Activated CD8-positive, alpha-beta memory T cell treated with anti-CD3 and anti-CD28 coated beads for 1 hour (primary cell): ENCODE measurements around the gene SLC8A2.
"Not testable (repeated sequence)": the region's sequence is repeated elsewhere in the genome, so short reads cannot be mapped to it uniquely, and the experiment has no call there.

Experiments
- DNase-seq, 2 donors: peaks; one replicate each; pipeline ENCODE4 v3.0.0-alpha.2; 2020; ENCODE audit warnings: low read depth in 1 of 2; ENCODE audit errors: extremely low read depth in 1 of 2

Gene SLC8A2

DNA sequence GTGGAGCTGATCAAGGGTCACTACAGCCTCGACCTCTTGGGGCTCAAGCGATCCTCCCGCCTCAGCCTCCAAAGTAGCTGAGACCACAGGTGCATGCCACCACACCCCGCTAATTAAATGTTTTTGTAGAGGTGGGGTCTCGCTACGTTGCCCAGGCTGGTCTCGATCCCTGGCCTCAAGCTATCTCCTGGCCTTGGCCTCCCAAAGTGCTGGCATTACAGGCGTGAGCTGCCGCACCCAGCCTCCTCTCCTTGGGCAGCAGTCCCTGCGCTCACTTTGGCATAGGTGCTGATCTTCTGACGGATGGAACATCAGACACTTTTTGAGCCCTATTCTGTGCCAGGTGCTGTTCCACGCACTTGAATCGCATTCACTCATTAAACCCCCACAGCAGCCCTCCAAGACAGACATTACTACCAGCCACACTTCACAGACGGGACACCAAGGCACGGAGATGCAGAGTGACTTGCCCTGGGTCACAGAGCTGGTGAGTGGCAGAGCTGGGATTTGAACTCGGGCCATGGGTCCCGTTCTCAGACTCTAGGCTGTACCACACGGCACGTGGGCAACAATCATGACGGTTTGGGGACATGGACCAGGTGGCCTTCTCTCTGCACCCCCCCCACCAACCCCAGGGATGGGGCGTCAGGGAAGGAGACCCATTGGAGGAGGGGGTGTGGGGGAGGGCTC lies 55.6 kb downstream of the SLC8A2 start:
- no peak for DNase-seq

DNA sequence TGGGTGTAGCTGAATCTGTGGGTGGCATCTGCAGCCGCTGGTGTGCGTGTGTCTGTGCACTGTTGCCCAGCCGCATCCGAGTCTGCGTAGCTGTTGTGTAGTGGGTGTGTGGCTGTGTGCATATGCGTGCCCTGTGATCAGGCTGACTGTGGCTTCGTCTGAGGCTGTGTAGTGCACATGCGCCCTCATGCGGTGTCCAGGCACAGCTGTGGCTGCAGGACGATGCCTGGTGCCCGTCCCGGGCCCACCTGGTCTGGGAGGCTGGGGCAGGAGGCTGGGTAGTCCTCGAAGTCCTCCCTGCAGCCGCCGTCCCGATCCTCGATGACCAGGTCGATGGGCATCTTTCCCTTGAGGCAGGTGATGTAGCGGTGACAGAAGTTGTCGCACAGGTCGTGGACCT lies 57.2 kb downstream of the SLC8A2 start:
- no peak for DNase-seq

DNA sequence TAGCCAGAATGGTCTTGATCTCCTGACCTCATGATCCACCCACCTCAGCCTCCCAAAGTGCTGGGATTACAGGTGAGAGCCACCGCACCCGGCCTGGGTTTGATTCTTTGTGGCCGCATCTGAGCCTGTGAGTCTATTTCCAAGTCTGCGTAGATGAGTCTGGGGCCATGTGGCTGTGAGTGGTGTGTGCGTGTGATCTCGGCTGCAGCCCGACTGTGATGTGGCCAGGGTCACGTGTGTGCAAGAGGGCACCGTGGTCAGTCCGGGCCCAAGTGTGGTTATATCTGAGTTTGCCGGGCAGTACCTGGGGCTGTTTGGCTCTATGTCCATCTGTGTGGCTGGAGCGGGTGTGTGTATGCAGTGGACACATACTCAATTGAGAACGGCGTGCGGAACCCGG lies 57.8 kb downstream of the SLC8A2 start:
- DNase-seq: no peak

DNA sequence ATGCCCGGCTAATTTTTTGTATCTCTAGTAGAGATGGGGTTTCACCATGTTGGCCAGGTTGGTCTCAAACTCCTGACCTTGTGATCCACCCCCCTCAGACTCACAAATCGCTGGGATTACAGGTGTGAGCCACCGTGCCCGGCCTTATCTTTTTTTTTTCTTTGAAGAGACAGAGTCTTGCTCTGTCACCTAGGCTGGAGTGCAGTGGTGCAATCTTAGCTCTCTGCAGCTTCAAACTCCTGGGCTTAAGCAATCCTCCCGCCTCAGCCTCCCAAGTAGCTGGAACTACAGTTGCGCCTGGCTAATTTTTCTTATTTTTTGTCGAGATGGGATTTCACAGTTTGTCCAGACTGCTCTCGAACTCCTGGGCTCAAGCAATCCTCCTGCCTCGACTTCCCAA lies 60.0 kb downstream of the SLC8A2 start:
- not testable (repeated sequence) for DNase-seq

DNA sequence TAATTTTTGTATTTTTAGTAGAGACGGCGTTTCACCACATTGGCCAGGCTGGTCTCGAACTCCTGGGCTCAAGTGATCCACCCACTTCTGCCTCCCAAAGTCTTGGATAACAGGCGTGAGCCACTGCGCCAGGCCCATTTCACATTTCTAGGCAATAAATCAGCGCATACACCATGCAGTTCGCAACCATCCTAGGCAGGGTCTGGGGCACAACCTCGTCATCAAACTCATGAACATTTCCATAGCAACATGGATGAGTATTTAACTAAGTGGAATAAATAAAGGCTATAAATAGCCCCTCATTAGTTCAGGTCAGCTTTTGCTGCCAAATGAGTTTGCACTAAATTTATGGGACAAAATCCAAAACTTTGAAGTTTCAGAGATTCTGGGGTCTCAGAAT lies 60.6 kb downstream of the SLC8A2 start:
- no peak for DNase-seq

DNA sequence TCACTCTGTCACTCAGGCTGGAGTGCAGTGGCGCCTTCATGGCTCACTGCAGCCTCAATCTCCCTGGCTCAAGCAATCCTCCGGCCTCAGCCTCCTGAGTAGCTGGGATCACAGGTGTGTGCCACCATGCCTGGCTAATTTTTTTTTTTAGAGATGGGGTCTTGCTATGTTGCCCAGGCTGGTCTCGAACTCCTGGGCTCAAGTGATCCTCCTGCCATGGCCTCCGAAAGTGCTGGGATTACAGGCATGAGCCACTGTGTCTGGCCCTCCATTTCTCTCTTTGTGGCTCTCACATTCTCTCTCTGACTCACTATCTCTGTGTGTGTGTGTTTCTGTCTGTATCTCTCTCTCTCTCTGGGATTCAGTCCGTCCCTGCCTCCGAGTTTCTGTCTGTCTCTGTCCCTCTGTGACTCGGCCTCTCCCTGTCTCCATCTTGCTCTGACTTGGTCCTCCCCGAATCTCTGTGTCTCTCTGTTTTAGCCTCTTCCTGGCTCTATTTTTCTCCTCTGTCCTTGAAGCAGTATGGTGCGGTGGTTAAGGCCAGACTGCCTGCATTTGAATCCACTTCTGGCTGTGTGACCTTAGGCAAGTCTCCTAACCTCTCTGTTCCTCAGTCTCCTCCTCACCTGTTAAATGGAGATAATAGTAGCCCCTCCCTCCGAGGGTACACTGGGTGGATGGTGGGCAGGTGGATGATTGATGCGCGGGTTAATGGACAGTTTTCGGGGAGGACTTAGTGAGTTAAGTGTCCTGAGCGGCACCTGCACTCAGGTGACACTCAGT lies 63.3 kb downstream of the SLC8A2 start:
- no peak for DNase-seq

DNA sequence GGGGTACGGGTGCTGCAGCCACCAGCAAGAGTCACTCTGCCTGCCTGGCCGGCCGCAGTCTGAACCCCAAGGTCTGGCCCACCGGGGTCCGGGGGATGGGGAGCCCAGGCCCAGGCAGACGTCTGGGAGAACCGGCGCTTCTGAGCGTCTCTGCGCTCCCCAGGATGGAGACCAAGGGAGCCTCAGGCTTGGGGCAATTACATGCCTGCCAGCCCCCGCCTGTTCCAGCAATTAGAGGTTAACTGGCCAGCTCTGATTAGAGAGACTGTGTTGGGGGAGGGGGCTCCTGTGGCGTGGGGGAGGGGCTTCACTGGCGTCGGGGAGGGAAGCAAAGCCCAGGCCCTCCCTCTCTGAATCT lies 64.3 kb downstream of the SLC8A2 start:
- DNase-seq: no peak

DNA sequence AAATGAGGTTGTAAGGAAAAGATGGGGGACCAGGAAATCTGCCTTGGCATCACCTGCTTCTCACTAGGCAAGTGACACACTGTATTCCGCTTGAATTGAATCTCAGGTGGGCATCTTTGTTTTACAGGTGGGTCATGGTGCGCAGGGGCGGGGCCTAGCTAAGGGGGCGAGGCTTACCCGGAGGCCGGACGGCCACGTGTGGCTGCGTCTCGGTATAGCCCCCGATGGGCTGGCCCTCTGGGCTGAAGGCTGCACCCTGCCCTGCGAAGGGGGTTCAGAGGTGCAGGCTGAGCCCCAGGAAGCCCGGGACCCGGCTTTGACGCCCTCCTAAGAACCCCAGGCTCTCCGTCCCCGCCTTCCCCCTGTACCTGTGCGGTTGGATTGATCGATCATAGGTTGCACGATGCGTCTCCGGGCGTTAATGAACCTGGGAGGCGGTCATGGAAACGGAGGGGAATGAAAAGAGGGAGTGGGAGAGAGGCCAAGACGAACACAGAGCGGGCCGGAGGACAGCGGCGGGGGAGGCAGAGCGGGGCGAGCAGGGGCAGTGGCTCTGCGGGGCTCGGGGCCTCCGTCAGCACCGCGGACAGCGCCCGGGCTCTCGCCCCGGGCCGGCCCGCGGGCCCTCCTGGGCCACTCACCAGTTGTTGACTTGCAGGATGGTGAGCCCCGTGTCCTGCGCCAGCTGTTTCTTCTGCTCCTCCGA lies 64.8 kb downstream of the SLC8A2 start:
- DNase-seq: no peak

DNA sequence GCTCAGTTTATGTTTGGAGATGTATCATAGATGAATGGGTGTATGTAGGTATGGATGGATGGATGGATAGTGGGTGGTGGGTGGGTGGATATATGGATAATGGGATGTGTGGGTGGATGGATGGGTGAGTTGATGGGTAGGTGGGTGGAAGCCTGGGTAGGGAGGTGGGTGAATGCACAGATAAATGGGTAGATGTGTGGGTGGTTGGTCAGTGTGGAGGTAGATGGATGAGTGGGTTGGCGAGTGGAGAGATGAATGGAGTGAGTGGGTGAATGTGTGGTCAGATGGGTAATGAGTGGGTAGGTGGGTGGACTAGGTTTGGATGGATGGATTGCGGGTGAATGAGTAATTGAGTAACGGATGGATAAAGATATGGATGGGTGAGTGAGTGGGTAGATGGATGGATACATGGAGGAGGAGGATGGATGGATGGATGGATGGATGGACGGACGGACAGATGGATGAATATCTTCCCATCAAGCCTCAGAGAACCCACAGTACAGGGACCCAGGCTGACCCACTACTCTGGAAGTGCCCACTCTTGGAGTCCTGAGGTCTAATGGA lies 65.8 kb downstream of the SLC8A2 start:
- no peak for DNase-seq

DNA sequence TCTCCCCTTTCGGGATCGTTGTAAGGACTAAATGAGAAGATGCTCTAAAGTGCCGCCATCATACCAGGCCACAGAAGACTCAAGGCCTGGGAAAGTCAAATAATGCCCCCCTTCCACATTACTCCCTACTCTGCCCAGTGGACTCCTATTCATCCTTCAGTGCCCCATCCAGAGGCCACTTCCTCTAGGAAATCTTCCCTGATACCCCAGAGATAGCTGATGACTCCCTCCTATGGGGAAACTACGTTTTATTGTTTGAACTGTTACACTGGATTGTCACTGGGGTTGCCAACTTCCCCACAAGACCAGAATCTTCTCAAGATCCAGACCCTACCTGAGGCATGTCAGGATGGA lies 66.5 kb downstream of the SLC8A2 start:
- DNase-seq: no peak

DNA sequence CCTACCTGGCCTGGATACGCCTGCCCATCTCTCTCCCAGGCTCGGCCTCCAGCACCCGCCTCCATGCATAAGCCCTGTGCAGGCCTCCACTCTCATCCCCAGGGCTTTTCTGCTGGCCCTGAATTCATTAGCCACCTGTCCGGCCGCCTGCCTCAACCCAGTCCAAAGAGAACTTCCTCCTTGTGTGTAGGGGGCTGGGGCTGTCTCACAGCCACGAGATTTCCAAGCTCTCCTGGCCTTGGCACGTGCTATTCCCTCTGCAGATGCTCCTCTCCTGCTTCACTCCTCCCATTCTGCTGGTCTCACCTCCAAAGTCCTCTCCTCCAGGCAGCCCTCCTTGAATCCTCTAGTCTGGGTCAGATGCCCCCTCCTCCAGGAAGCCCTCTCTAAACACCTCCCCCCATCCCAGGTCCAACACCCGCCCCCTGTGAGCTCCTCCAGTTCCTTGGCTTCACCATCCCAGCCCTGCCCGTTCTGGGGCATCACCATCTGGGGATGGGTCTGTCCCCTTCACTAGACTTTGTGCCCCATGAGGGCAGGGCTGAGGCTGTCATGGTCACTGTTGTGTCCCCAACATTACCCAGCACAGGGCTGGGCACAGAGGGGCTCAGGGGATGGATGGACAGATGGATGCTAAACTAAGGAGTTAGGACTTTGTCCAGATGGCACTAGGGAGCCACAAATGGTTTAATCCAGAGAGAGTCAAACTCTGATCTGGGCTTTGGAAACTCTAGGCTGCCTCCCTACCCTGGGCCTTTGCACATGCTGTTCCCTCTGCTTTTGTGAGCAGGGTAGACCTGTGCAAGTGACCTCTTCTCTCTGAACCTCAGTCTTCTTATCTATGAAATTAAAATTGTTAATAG lies 67.1 kb downstream of the SLC8A2 start:
- DNase-seq: no peak

DNA sequence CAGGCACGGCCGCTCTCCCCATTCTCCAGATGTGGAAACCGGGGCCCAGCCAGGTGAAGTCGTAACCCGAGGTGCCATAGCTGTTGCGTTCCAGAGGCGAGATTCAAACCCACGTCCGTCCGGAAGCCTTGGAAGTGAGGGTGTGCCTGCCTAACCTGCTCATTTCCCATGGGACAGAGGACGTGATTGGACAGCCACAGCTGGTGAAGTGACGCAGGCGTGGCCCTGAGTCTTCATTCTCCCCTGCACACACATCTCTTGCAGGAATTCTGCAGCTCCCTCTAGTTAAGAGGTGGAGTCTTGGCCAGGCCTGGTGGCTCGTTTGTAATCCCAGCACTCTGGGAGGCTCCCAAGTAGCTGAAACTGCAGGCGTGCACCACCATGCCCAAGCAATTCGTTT lies 69.2 kb downstream of the SLC8A2 start:
- DNase-seq: no peak

DNA sequence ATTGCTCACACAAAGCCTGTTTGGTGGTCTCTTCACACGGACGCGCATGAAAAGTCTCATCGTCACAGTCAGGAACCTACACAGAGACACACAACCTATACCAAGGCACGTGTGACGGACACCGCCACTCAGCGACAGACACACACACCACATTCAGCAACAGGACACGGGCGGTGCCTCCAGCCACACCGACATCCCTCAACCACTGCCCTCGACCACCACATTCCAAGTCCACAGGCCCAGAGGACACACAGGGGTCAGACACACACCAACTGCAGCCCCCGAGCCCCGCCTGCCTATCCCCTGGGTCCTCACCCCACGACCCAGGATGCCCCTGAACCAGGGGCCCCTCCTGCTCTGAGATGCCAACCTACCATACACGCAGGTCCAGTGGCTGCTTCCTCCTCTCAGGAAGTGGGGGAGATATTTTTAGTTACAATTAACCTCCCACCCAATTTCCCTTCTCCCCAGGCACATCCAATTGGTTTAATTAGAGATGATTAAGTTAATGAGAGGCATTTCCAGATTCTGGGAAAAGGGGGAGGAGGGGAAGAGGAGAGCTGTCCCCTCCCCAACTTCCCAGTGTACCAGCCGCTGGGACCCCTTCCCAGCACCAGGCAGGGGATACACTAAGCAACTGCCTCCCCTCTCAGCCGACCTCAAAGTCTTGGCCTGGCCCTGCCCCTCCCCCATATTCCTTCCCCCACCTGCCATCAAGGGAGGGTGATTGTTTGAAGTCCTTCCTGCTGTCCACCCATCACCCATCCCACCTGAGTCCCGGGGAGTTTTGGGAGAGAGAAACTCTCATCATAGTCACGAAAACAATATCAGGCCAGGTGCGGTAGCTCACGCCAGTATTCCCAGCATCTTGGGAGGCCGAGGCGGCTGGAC lies 72.7 kb downstream of the SLC8A2 start:
- DNase-seq: no peak

DNA sequence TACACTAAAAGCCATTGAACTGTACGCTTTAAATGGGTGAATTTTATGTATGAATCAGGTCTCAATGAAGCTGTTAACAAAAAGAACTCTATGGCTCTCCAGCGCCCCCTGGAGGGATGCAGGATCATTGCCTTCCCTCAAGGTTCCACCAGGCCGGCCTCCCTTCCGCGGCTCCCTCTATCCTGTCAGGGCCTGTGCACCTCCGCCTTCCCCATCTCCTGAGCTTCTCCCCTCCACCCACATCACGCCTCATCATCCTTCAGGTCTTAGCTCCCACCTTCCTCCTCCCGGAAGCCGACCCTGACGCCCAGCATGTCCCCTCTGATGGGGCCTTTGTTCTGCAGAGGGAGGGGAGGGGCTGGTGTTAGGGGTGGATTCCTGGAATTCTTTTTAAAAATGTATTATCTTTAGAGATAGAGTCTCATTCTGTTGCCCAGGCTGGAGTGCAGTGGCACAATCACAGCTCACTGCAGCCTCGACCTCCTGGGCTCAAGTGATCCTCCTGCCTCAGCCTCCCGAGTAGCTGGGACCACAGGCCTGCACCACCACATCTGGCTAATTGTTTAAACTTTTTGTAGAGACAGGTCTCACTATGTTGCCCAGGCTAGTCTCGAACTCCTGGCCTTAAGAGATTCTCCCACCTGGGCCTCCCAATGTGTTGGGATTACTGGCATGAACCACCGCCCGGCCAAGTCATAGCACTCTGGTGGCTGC lies 80.0 kb downstream of the SLC8A2 start:
- DNase-seq: peak; percentile 63 to 74

DNA sequence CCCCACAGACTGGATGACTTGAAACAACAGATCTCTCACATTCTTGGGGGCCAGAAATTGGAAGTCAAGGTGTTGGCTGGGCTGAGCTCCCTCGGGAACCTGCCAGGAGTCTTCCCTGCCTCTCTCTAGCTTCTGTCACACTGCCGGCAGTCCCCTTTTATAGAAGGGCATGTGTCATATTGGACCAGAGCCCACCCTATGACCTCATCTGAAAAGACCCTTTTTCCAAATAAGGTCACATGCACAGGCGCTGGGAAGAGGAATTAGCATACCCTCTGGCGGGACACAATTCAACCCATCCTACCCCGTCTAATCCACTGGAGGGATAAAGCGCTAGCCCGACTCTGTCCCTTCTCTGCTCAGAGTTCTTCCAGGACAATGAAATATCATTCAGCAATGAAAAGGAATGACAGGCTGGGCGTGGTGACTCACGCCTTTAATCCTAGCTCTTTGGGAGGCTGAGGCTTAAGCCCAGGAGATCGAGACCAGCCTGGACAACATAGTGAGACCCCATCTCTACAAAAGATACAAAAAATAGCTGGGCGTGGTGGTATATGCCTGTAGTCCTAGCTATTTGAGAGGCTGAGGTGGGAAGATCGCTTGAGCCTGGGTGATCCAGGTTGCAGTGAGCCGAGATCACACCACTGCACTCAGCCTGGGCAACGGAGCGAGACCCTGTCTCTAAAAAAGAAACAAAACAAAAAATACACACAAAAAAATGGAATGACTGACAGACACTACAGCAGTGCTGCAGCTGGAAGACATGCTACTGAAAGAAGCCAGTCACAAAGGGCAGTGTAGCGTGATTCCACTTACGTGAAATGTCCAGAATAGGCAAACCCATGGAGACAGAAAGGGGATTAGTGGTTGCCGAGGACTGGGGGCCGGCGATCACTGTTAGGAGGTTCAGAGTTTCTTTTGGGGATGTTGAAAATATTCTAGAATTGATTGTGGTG lies 80.9 kb downstream of the SLC8A2 start:
- DNase-seq: no peak

DNA sequence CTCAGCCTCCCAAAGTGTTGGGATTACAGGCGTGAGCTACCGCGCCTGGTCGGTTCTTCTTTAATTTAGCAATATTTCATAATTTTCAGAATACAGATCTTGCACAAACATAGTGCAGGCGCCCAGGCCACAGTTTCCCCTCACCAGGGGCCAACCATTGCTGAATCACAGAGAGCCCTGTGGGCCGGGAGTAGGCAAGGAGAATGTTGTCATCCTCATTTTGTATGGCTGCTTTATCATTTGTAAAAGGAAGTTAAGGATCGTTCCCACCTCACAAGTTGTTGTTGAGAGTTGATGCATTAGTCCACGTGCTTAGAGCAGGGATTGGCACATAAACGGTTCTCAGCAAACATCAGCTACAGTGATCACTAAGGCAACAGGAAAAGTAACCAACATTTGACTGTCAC lies 82.5 kb downstream of the SLC8A2 start:
- no peak for DNase-seq

DNA sequence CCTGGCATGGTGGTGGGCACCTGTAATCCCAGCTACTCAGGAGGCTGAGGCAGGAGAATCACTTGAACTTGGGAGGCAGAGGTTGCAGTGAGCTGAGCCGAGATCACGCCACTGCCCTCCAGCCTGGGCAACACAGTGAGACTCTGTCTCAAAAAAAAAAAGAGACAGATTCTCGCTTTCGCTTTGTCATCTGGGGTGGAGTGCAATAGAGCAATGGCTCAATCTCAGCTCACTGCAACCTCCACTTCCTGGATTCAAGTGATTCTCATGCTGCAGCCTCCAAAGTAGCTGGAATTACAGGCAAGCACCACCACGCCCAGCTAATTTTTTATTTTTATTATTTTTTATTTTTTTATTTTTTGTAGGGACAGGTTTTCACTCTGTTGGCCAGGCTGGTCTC lies 83.0 kb downstream of the SLC8A2 start:
- DNase-seq: not testable (repeated sequence)

DNA sequence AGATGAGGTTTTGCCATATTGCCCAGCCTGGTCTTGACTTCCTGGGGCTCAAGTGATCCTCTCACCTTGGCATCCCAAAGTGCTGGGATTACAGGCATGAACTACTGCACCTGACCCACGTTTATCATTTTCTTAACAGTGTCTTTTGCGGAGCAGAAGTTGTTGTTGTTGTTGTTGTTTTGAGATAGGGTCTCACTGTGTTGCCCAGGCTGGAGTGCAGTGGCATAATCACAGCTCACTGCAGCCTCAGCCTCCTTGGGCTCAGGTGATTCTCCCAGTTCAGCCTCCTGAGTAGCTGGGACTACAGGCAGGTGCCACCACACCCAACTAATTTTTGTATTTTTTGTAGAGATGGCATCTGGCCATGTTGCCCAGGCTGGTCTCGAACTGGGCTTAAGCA lies 84.1 kb downstream of the SLC8A2 start:
- DNase-seq: not testable (repeated sequence)
